GM21717 (cell line): Measurements from ENCODE around the gene HMG20A.
A peak's percentile ranks its signal among the peaks of the same experiment; 100 is the strongest.

Experiments
- ATAC-seq: cut with Tn5 transposase; IDR thresholded peaks from one replicate; pipeline ENCODE4 v1.9.1; 2021; ENCODE audit warnings: mild to moderate bottlenecking, moderate library complexity; ENCODE audit not compliant: unreplicated experiment

Gene HMG20A

DNA sequence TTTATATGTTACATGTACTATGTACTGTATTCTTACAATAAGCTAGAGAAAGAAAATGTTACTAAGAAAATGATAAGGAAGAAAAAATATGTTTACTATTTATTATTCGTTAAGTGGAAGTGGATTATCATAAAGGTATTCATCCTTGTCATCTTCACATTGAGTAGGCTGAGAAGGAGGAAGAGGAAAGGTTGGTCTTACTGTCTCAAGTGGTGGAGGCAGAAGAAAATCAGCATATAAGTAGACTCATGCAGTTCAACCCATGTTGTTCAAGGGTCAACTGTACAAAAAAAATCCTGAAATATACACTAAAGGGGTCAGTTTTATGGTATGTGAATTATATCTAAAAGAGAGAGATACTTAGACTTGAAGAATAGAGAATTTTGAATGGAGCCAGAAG is 5.7 kb downstream of the HMG20A start:
- no peak for ATAC-seq

DNA sequence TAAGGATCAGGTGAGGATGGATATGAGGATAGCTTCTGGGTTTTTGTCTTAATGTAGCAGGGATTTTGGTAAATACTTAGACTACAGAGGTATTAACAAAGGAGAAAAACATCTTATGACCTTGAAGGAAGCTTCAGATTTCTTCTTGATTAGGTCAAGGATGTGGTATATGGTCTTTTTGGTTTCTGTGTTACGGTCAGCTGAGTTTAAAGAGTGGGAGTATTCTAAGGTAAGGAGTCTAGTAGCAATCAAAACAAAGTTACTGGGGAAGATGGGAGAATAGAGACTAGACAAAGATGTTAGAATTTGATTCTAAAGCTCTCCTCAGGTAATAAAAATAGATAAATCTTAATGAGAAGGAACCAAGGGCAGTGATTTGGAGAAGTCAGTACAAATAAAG is 6.2 kb downstream of the HMG20A start:
- ATAC-seq: no peak

DNA sequence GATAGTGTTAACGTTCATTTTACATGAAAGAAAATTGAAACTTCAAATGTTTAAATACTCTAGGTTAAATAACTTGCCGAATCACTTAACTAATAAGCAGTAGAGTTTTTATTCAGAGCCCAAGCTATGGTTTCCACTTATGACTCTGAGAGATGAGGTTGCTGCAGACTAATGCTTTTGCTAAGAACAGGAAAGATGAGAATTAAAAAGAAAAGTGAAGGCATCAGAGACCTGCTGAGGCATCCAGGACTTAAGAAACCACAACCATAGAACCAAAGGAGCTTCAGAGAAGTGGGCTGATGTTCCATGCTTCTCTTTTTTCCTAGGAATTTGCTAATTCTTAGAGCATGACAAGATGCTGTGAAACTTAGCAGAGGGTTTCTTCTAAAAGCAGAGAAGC is 9.5 kb downstream of the HMG20A start:
- ATAC-seq: no peak

DNA sequence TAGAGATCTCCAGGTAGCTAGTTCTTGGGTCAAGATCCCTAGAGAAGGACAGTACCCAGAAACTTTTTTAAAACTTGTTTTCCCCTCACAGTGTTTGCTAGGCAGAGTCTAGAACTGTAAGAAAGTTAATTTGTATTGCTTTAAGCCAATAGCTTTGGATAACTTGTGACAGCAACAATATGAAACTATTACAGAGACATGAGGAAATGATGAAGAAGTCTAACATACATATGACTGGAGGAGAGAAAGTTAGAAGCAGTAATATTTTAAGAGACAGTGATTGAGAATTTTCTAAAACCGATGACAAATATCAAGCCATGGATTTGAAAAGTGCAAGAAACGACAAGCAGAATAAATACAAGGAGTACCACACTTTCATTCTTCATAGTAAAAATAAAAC is 10.0 kb downstream of the HMG20A start:
- no peak for ATAC-seq

DNA sequence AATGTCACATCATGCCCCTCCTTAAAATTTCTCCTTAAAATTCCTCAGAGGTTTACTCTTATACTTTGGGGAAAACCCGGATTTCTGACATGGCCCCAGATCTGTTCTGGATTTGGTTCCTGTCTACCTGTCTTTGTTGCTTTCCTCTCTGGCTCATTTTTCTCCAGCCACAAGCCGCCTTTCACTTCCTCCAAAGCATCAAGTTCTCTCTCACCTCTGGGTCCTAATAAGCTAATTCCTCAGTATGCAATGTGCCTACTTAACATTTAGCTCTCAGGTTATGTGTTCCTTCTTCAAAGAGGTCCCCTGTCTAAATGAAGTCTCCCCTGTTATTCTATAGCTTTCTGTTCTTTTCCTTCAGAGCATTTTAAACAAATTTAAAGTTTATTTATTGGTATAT is 16.1 kb downstream of the HMG20A start:
- no peak for ATAC-seq

DNA sequence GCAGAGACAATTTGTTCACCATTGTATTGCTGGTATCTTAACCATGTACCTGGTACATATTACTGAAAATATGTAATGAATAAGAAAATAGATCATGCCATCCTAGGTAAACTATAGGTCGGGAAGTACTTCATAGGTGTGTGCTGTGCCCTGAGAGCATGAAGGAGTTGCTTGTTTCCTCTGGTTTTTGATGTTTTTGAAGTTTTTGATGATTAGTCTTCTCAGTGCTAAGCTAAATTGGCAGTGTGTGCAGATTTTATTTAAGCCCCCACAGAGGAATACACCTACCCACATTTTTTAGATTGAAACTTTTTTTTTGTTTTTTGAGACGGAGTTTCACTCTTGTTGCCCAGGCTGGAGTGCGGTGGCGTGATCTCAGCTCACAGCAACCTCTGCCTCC is 16.6 kb downstream of the HMG20A start:
- no peak for ATAC-seq

DNA sequence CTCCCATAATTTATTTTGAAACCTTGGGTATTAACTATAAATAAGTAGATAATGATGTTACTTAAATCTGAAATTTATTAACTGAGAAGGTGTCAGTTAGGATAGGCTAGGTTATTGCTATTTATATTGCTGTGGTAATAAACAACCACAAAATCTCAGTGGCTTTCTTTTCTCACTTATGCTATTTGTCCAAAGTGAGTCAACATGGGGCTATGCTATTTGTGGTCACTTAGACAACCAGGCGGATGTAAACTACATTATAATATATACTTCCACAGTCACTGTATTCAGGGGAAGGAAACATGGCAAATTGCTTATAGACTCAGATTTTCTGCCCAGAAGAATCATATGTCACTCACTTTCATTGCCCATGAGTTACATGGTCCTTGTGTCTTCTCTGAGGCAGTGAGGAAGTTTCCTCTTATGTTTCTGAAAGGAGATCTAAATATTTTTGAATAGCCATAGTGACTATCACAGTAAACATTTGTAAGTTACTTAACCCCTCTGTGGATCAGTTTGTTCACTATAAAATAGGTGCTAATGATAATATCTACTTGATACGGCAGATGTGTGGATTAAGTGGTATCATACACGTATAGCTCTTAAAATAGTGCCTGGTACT is 19.8 kb downstream of the HMG20A start:
- peak; percentile 56 for ATAC-seq

DNA sequence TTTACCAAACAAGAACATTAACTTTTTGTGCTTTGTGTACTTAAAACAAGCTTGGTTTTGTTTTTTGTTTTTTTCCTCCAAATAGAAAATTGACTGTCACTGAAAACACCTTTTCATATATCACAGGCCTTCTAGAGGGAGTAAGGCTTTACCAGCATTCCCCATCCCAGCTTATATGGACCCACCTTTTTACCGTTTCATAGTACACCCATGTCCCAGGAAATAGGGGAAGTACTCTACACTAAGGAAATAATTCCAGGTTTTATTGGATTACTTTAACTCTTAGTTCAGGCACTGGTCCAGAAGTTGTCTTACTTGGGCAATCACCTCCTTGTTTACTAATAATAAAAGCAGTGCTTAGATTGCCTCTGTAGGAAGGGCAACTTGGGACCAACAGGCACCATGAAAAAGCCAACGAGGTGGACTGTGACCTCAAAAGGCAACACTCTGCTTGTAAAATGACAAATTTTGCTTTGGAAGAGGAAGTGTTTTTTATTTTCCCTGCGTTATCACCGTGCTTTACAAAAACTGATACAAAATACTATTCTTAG is 26.2 kb downstream of the HMG20A start:
- no peak for ATAC-seq

DNA sequence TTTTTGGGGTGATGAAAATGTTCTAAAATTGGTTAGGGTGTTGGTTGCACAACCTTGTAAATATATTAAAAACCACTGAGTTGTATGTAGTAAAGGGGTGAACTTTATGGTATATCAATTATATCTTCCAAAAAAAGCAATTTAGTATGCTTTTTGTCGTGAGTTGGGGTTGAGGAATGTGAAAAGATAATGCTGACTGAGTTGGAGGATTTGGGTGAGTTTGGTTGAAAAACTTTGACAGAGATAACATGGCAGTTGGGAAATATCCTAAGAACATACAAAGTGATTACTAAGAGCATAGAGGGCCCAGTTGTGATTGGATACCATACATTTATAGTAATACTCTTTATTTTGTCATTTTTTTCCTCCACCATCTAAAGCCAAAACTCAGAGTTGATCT is 33.6 kb downstream of the HMG20A start:
- ATAC-seq: no peak

DNA sequence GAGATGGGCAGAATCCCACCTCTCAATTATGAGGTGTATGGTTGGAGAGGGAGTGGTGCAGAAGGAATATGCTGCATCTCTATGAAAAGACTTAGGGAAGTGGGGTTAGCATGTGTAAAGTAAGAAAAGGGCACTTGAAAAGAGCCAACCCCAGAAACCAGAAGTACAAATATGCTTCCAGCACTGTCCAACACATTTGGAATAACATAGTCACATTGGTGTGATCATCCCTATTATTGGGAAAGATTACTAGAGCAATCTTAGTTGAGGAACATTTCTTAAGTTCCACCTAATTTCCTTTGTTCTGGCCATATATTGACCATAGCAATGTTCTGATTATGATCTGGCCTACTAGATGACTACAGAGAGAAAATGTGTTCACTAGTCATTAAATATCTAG is 34.3 kb downstream of the HMG20A start:
- ATAC-seq: no peak

DNA sequence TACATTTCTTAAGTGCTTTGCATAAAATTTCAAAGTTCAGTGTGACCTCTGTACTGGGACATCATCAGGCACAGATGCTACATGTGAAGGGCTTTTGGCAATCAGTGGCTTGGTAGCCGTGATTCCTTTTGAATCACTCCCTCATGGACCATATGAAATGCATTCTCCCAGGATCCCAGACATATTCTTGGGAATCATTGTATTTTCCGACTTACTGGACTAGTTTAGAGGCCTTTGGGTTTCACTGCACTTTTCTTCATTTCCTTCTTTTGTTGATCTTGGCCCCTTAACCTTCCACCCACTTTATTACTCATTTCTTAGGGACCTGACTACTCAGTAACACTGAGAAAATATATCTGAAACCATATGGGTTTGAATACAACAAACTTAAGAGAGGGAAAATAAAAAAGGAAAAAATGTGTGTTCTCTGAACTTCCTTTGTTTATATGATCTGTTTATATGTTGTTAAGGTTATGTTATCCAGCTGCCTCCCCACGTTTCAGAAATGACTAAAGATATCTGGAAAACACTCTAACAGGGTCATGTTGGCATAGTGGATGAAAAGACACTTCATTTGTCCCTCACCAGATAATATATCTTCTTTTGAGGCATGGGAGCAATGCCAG is 35.1 kb downstream of the HMG20A start:
- no peak for ATAC-seq

DNA sequence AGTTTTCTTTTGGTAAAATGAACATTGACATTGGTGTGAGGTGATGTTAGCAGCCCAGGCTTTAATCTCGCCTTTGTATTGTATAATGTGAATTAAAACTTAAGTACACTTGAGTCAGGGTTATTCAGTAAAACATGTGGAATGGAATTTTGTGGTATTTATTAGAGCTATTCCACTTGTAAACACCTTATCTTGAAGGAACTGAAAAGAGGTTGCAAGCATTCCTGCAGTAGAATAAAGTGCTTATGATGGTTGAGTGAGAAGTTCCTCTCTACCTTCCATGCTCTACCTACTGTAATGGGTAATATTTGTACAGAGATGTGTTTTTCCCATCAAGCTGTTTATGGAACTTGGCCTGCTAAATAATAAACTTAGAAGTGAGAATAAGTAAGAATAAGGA is 36.1 kb downstream of the HMG20A start:
- no peak for ATAC-seq

DNA sequence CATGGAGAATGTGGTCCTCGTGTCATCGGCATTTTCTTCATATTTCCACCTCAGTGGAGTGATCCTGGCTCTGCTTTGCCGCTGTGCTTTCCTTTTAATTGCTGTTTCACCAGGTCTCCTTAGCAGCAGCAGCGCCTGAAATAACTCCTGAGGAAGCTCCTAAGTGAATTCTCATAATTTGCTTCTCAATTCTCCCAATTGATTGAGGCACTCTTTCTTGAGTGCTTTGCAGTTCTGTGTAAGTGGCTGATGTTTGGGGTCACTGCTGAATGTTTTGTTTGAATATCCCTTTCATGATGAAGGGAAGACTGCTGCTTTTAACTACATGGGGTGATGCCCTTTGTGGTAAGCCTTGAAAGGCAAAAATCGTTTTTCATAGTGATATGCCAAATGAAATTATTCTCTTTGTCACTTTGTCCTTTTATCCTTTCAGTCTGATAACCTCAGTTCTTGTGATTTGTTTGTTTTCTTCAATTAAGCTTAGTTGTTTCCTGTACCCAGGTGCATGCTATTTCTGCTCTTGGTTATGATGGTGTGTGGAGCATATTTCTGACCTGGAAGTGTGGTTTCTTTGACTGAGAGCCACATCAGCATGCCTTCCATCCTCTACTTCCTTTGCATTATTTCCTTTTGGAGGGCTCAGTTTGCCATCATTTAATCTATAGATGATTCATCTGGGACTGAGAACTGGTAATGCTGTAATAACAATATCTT is 36.7 kb downstream of the HMG20A start:
- ATAC-seq: no peak

DNA sequence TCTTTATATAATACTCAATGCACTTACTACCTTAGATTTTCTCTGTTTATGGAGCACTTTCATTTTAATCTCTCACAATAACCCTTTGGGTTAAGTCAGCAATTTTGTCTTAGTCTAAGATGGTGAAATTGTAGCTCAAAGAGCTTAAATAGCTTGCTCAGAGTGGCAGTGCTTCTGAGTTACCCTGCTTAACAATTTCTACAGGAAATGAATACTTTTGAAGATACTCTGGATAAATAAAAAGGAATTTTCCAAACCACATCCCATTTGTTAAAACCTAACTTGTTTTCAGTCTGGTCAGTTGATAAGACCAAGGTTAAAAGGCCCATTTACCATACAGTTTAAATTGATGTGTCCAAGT is 37.2 kb downstream of the HMG20A start:
- ATAC-seq: no peak

DNA sequence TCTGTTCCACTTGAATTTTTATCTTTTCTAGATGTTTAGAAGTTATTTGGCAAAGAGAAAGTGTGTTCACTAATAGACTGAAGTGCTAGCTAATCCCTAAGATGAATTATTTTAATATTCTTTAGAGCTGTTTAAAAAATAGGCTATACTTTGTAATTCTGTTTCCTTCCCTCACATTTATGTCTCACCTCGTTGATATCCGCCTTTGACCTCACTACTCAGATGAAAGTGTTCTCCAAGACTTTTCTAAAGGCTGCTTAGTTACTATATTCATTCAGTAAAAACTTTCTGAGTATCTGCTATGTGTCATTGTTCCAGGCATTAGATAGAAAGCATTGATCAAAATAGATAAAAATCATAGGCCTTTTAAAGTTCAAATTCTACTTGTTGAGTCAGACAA is 38.3 kb downstream of the HMG20A start:
- ATAC-seq: no peak

DNA sequence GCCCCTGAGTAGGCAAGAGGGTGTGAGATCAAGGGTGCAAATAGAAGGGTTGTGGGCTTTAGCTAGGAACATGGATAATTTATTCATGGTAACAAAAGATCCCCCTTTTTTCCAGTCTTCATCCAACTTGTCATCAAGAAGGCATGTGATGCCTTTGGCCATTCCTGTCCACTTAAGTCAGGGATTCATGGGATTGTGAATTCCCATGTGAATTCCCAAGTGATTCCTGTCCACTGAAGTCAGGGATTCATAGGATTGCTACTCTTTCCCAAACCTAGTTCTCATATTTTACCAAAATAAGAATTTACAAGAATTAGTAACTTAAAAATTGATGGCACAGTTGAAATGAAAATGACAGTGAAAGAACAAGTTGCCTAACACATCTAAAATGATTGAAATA is 40.8 kb downstream of the HMG20A start:
- ATAC-seq: no peak

DNA sequence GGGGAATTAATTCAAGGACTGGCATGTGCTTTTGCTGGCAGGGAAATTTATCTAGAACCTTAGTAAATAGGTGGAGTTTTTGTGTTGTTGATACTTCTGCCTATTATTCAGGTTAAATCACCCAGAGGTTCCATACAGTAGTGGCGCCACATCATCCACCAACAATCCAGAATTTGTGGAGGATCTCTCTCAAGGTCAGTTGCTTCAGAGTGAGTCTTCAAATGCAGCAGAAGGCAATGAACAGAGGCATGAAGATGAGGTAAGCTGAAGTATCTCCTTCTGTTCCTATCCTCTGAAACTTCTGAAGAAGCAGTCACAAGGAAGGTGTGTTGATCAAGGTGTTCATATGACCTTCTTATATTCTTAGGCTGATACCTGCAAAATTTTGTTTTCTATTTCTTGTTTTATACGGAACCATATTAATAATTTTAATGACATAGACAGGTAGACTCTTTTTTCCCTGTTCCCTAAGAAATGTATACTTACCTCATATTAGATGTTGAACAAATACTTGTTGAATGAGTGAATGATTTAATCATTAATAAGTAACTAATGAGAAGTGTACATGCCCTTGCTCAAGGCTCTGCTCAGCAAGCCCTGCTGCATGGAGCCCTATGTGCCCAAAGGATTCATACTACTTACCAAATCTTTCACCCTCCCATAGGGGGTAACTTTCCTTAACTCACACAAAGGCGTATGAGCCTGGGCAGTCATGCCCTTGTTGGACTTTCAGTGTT is 43.6 kb downstream of the HMG20A start:
- no peak for ATAC-seq

DNA sequence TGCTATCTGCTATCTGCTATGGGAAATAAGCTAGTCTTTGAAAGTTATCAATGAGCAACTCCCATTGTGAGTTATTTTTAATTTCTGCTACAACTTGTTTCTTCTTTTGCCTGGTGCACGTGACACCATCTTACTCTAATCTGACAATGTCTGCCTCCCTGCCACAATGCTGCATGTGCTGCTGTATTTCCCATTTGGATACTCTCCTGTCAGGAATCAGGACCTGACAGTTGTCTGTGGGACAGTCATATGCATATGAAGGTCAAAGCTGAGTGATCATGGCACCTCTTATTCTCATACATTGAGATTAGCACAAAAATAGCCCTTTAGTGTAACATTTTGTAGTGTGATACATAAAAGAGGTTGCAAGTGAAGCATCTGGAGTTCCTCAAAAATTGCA is 45.8 kb downstream of the HMG20A start:
- no peak for ATAC-seq

DNA sequence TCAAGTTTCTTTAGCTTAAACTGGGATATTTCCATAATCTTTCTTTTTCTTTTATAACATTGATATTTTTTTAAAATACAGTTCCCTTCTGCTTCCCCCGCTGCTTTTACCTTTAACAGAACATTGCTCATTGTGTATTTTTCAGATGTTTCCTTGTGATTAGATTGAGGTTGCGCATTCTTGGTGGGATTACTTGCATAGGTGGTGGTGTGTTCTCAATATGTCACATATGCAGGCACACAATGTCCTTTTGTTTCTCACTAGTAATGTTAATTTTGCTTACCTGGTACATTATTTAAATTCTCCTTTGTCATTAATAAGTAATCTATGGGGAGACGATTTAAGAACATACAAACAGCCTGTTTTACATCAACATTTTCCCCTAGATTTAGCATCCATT is 48.2 kb downstream of the HMG20A start:
- ATAC-seq: no peak

DNA sequence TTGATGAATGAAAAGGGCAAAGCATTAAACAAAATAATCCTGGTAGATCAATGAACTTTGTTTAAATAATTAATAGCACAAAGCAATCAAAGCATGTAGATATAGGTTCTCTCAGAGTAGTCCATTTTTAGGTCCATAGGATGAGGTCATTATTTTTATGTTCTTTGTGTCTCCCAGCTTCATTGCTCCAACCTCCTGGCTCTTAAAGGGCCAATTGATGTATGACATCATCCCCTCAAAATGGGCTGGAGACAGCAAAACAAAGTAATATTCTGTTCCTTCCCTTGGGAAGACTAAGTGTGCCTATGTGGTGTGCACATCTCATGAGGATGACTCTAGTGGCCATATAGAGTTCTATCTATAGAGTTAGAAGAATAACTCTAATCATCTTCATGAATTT is 49.5 kb downstream of the HMG20A start:
- no peak for ATAC-seq

DNA sequence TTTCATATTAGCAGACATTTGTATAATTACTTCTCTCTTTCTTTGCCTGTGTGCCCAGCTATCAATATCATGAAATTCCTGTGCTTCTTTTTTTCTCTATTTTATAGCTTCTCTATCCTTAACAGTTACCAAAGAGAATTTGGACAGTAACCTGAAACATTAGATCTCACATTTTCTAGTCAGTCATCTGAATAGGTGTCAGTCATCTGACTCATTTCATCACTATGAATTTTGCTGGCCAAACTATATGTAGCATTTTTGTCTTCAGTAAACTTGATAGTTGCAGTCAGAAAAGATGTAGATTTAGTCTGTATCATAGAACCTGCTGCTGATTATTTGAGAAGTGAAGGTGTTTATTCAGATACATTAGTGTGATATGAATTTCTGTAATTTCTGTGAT is 52.6 kb downstream of the HMG20A start:
- ATAC-seq: no peak
